ENCODE data around the gene CHMP4A. TPM values are rescaled to one million over a fixed set of nuclear protein-coding genes. Genes with fewer than 3 reads are reported as not detected.

CHMP4A gene
- total RNA-seq, 1 experiment from 2014 or later, result 88.6 TPM

- no peak overlapping the region for H3K4me3 Mint-ChIP-seq (ENCODE audit: unreplicated experiment)
- POLR2A ChIA-PET, result interaction anchor here (1.2 kb wide), 1 partner anchor 8 kb away, joined by 3 read pairs; no protein-coding TSS in a partner anchor
Observed at GRCh38 chr14:24172871-24173281, 40.4 kb downstream of the CHMP4A start.

GRCh38 chr14:24172261-24172860, 40.9 kb downstream of the CHMP4A start:
- no TSS peak for BruUV-seq (replicated peaks)
- ChIA-PET CTCF (interaction anchor here (0.6 to 1.2 kb wide), 2 partner anchors 12 to 16 kb away, joined by 3 to 6 read pairs; partner anchors contain the start of genes IPO4 and IRF9), POLR2A (interaction anchor here (1.2 kb wide), 1 partner anchor 8 kb away, joined by 3 read pairs; no protein-coding TSS in a partner anchor)
- Mint-ChIP-seq H3K27me3 (ENCODE audit: insufficient read depth, unreplicated experiment) (no peaks in the 10 kb centered on the region), H3K27ac (ENCODE audit: low read depth, unreplicated experiment) (no peak overlapping the region), H3K4me1 (ENCODE audit: insufficient read depth, unreplicated experiment) (peaks cover 5% of the 10 kb centered on the region), H3K4me3 (ENCODE audit: unreplicated experiment) (no peak overlapping the region), H3K36me3 (ENCODE audit: insufficient read depth, unreplicated experiment) (peaks cover 26% of the 10 kb centered on the region), H3K9me3 (ENCODE audit: unreplicated experiment) (no peaks in the 10 kb centered on the region)
- intact Hi-C loops (cut with micrococcal nuclease), result no loop called here
- no peak for TF ChIP-seq CTCF (IDR thresholded peaks at IDR 0.05; ENCODE audit: unreplicated experiment)
- DNase-seq (ENCODE audit: unreplicated experiment), result no peak

More at GRCh38 chr14:24172871-24173281, 40.4 kb downstream of the CHMP4A start:
- Mint-ChIP-seq H3K27ac (ENCODE audit: low read depth, unreplicated experiment) (no peak overlapping the region), H3K27me3 (ENCODE audit: insufficient read depth, unreplicated experiment) (no peaks in the 10 kb centered on the region), H3K4me1 (ENCODE audit: insufficient read depth, unreplicated experiment) (peaks cover under 1% of the 10 kb centered on the region), H3K36me3 (ENCODE audit: insufficient read depth, unreplicated experiment) (peaks cover 31% of the 10 kb centered on the region), H3K9me3 (ENCODE audit: unreplicated experiment) (no peaks in the 10 kb centered on the region)
- intact Hi-C loops (cut with micrococcal nuclease), result no loop called here
- no peak for DNase-seq (ENCODE audit: unreplicated experiment)
- no peak for TF ChIP-seq CTCF (IDR thresholded peaks at IDR 0.05; ENCODE audit: unreplicated experiment)
- CTCF ChIA-PET, result interaction anchor here (0.6 to 1.3 kb wide), 4 partner anchors 10 to 84 kb away, joined by 3 to 6 read pairs (median 5); partner anchors contain the start of gene IRF9
- BruUV-seq (replicated peaks), result no TSS peak

- H3K27me3 Mint-ChIP-seq (ENCODE audit: insufficient read depth, unreplicated experiment), result no peaks in the 10 kb centered on the region
- peaks cover 27% of the 10 kb centered on the region for H3K36me3 Mint-ChIP-seq (ENCODE audit: insufficient read depth, unreplicated experiment)
- DNase-seq (ENCODE audit: unreplicated experiment), result no peak
- ChIA-PET CTCF (interaction anchor here (0.6 to 3.1 kb wide), 3 partner anchors 11 to 17 kb away, joined by 3 to 21 read pairs (median 6); partner anchors contain the start of genes IPO4 and IRF9), POLR2A (interaction anchor here (0.6 kb wide), 2 partner anchors 10 to 57 kb away, joined by 3 read pairs; partner anchors contain the start of genes DCAF11 and NRL)
- H3K9me3 Mint-ChIP-seq (ENCODE audit: unreplicated experiment), result no peaks in the 10 kb centered on the region
- intact Hi-C loops (cut with micrococcal nuclease), result no loop called here
- H3K4me1 Mint-ChIP-seq (ENCODE audit: insufficient read depth, unreplicated experiment), result peaks cover 8% of the 10 kb centered on the region
- no peak within 1 kb of the TSS for H3K4me3 Mint-ChIP-seq (ENCODE audit: unreplicated experiment)
- BruUV-seq (replicated peaks), result no TSS peak
- TF ChIP-seq CTCF (IDR thresholded peaks at IDR 0.05; ENCODE audit: unreplicated experiment), result no peak
- H3K27ac Mint-ChIP-seq (ENCODE audit: low read depth, unreplicated experiment), result no peak within 1 kb of the TSS
Observed at GRCh38 chr14:24171422-24172260, 41.6 kb downstream of the CHMP4A start, which contains the start of gene REC8. Gene REC8, plus strand, starts transcription at chr14:24172080. Its CDS starts 473 bp downstream, at chr14:24172553.
